ENCODE measurements around the gene CYP2A13.

DNA sequence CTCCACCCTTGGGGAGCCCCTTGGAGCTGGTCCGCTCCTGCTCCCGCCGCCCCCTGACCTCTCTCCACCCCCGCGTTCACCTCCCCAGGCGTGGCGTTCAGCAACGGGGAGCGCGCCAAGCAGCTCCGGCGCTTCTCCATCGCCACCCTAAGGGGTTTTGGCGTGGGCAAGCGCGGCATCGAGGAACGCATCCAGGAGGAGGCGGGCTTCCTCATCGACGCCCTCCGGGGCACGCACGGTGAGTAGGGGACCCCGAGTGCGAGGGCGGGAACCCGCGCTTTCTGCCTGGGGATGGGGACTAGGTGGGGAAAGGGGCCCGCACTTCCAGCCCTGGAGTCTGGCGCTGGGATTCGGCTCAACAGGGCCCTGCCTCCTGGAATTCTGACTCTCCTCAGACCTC, 1.7 kb downstream of the CYP2A13 start:
- TF ChIP-seq, protein P1, sequence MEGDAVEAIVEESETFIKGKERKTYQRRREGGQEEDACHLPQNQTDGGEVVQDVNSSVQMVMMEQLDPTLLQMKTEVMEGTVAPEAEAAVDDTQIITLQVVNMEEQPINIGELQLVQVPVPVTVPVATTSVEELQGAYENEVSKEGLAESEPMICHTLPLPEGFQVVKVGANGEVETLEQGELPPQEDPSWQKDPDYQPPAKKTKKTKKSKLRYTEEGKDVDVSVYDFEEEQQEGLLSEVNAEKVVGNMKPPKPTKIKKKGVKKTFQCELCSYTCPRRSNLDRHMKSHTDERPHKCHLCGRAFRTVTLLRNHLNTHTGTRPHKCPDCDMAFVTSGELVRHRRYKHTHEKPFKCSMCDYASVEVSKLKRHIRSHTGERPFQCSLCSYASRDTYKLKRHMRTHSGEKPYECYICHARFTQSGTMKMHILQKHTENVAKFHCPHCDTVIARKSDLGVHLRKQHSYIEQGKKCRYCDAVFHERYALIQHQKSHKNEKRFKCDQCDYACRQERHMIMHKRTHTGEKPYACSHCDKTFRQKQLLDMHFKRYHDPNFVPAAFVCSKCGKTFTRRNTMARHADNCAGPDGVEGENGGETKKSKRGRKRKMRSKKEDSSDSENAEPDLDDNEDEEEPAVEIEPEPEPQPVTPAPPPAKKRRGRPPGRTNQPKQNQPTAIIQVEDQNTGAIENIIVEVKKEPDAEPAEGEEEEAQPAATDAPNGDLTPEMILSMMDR (IDR thresholded peaks at IDR 0.05 in 4 of 5, conservative IDR thresholded peaks at IDR 0.05 in 1 of 5), result no peak
- TF ChIP-seq POLR2A (IDR thresholded peaks at IDR 0.05), result no peak
